HCT116 (cell line): ENCODE data around the gene WNT9A. TPM values are rescaled to one million over a fixed set of nuclear protein-coding genes. Genes with fewer than 3 reads are reported as not detected.

Experiments used
- ATAC-seq: fragments of 200-7000 bp; cut with Tn5 transposase; 2 replicates; pipeline ENCODE4 v1.9.1; 2020; ENCODE audit warnings: mild to moderate bottlenecking, moderate library complexity
- BruUV-seq: library from RNA; stranded (reverse); fragments of 400-500 nt; replicated peaks from 2 replicates; lab custom pipeline; 2021; lab: Mats Ljungman, UMichigan
- CTCF ChIA-PET: fragments of 300-600 bp; sonication (Branson Sonifier 250); formaldehyde crosslinking; loops from one replicate; lab custom pipeline; 2021; ENCODE audit warnings: antibody characterized with exemption; lab: Charles Lee
- POLR2A ChIA-PET: fragments of 300-600, 350-600 bp; sonication (Branson Sonifier 250); formaldehyde crosslinking; loops from one replicate; lab custom pipeline; 2021; ENCODE audit warnings: antibody characterized with exemption; lab: Charles Lee
- RAD21 ChIA-PET, 2 experiments: fragments of 300-600 bp; sonication (Branson Sonifier 250); formaldehyde crosslinking; loops; one replicate each; lab custom pipeline; 2023; ENCODE audit warnings: low total read pairs in 2 of 2; ENCODE audit not compliant: uncharacterized antibody in 2 of 2, unreplicated experiment in 2 of 2, low non-redundant PET in 1 of 2; lab: Charles Lee
- DNase-seq: peaks from one replicate; pipeline ENCODE4 v3.0.0-alpha.2; 2010; ENCODE audit warnings: low read depth, low spot score
- H2AFZ ChIP-seq: fragments of 200-600 bp; shearing (Covaris generic), sonication (generic); 2 replicates; pipeline ENCODE4 v1.6.1; 2017; ENCODE audit warnings: low read depth, mixed run types, mixed read lengths, antibody characterized with exemption, low read length; ENCODE audit not compliant: poor library complexity, severe bottlenecking
- H3K27ac ChIP-seq: 2 replicates; pipeline ENCODE4 v1.5.1; 2012; ENCODE audit warnings: low read depth, low read length
- H3K27me3 ChIP-seq: fragments of 200-600 bp; sonication (generic); 2 replicates; pipeline ENCODE4 v1.6.1; 2016; ENCODE audit warnings: mixed run types, low read length, mixed read lengths; ENCODE audit not compliant: insufficient read depth
- H3K36me3 ChIP-seq, 2 experiments: fragments of 200-500 bp in 1 of 2; fragments of 200-600 bp in 1 of 2; sonication (Bioruptor generic) in 1 of 2; sonication (generic) in 1 of 2; 2 replicates each; pipeline versions ENCODE4 v1.5.1 to v1.6.1; 2014 to 2016; ENCODE audit warnings: low read length in 2 of 2, inconsistent platforms in 1 of 2, mixed read lengths in 1 of 2, mixed run types in 1 of 2; ENCODE audit not compliant: insufficient read depth in 2 of 2, control insufficient read depth in 1 of 2
- H3K4me1 ChIP-seq, 2 experiments: fragments of 200-600 bp in 1 of 2; sonication (generic) in 1 of 2; 2 replicates each; pipeline versions ENCODE4 v1.5.1 to v1.6.1; 2012 to 2017; ENCODE audit warnings: low read length in 2 of 2, inconsistent platforms in 1 of 2, mild to moderate bottlenecking in 1 of 2, mixed read lengths in 1 of 2, mixed run types in 1 of 2, moderate library complexity in 1 of 2; ENCODE audit not compliant: insufficient read depth in 2 of 2, control insufficient read depth in 1 of 2
- H3K4me2 ChIP-seq: fragments of 200-600 bp; sonication (generic); 2 replicates; pipeline ENCODE4 v1.6.1; 2017; ENCODE audit warnings: mixed run types, low read length, mixed read lengths
- H3K4me3 ChIP-seq, 2 experiments: fragments of 200-600 bp in 1 of 2; sonication (generic) in 1 of 2; replicated peaks in 1 of 2; 2 replicates each; pipeline ENCODE4 v1.5.1; 2011 to 2016; ENCODE audit warnings: low read length in 2 of 2, control low read depth in 1 of 2, low read depth in 1 of 2, mild to moderate bottlenecking in 1 of 2, mixed read lengths in 1 of 2, mixed run types in 1 of 2
- H3K79me2 ChIP-seq: fragments of 200-600 bp; sonication (generic); 2 replicates; pipeline ENCODE4 v1.6.1; 2017; ENCODE audit warnings: mild to moderate bottlenecking, mixed run types, low read length, moderate library complexity, mixed read lengths; ENCODE audit not compliant: insufficient read depth
- H3K9ac ChIP-seq: fragments of 200-600 bp; sonication (generic); 2 replicates; pipeline ENCODE4 v1.6.1; 2016; ENCODE audit warnings: low read length, mixed read lengths
- H3K9me2 ChIP-seq: fragments of 200-600 bp; sonication (generic), shearing (Covaris generic); 2 replicates; pipeline ENCODE4 v1.6.1; 2017; ENCODE audit warnings: mixed run types, mild to moderate bottlenecking, moderate library complexity; ENCODE audit not compliant: insufficient read depth
- H3K9me3 ChIP-seq, 2 experiments: fragments of 200-500 bp in 1 of 2; fragments of 200-600 bp in 1 of 2; sonication (Bioruptor generic) in 1 of 2; sonication (generic) in 1 of 2; 2 replicates each; pipeline ENCODE4 v1.6.1; 2014 to 2017; ENCODE audit warnings: low read length in 2 of 2, mixed read lengths in 2 of 2, inconsistent platforms in 1 of 2, low read depth in 1 of 2, mild to moderate bottlenecking in 1 of 2, mixed run types in 1 of 2, moderate library complexity in 1 of 2; ENCODE audit not compliant: control insufficient read depth in 1 of 2, insufficient read depth in 1 of 2
- H4K20me1 ChIP-seq: fragments of 200-600 bp; sonication (generic), shearing (Covaris generic); 2 replicates; pipeline ENCODE4 v1.6.1; 2017; ENCODE audit warnings: mixed run types, mild to moderate bottlenecking, moderate library complexity; ENCODE audit not compliant: insufficient read depth
- CEBPB ChIP-seq: IDR thresholded peaks from 2 replicates; pipeline ENCODE4 v1.6.1; 2012; ENCODE audit warnings: low read depth
- CTCF ChIP-seq, 3 experiments: fragments of 200-600 bp in 1 of 3; sonication (generic) in 1 of 3; IDR thresholded peaks in 2 of 3; conservative IDR thresholded peaks in 1 of 3; 2 replicates each; pipeline ENCODE4 v1.5.1; 2012 to 2017; ENCODE audit warnings: low read depth in 2 of 3, low read length in 2 of 3, antibody characterized with exemption in 1 of 3, borderline replicate concordance in 1 of 3, control low read depth in 1 of 3, mild to moderate bottlenecking in 1 of 3, mixed read lengths in 1 of 3, mixed run types in 1 of 3, moderate library complexity in 1 of 3; ENCODE audit not compliant: insufficient read depth in 1 of 3
- EGR1 ChIP-seq: IDR thresholded peaks from 2 replicates; pipeline ENCODE4 v1.6.1; 2012; ENCODE audit warnings: low read depth
- JUND ChIP-seq: IDR thresholded peaks from 2 replicates; pipeline ENCODE4 v1.6.1; 2012
- POLR2A ChIP-seq: IDR thresholded peaks from 2 replicates; pipeline ENCODE4 v1.7.0; 2011; ENCODE audit warnings: borderline replicate concordance; ENCODE audit not compliant: insufficient read depth, insufficient read length; ENCODE audit errors: extremely low read depth
- POLR2AphosphoS5 ChIP-seq: IDR thresholded peaks from 2 replicates; pipeline ENCODE4 v1.6.1; 2011; ENCODE audit warnings: mild to moderate bottlenecking, low read depth, low read length, moderate library complexity
- REST ChIP-seq: IDR thresholded peaks from 2 replicates; pipeline ENCODE4 v1.6.1; 2012; ENCODE audit warnings: low read depth
- SP1 ChIP-seq: IDR thresholded peaks from 2 replicates; pipeline ENCODE4 v1.6.1; 2012; ENCODE audit warnings: low read depth
- SRF ChIP-seq: IDR thresholded peaks from 2 replicates; pipeline ENCODE4 v1.6.1; 2012; ENCODE audit warnings: low read depth
- ZBTB33 ChIP-seq: IDR thresholded peaks from 2 replicates; pipeline ENCODE4 v1.6.1; 2011; ENCODE audit warnings: mild to moderate bottlenecking, low read length, moderate library complexity; ENCODE audit not compliant: insufficient replicate concordance; ENCODE audit errors: extremely low read depth
- ZNF274 ChIP-seq: fragments of 200-500 bp; sonication (Bioruptor generic); IDR thresholded peaks from 2 replicates; pipeline ENCODE4 v1.6.1; 2014; ENCODE audit warnings: mild to moderate bottlenecking, low read depth, low read length, inconsistent platforms
- intact Hi-C: fragments of 100-400 bp; cut with micrococcal nuclease; formaldehyde crosslinking; loops from 2 replicates; pipeline ENCODE4 v1.10.0; 2022
- total RNA-seq: library from RNA; stranded (reverse); gene quantifications from one replicate; pipeline ENCODE4 v1.2.1, GENCODE V29; 2021; ENCODE audit not compliant: unreplicated experiment

The WNT9A gene
- total RNA-seq, 1 experiment from 2014 or later = 5.6 TPM

GRCh38 chr1:227937031-227937837 lies 10.5 kb downstream of the WNT9A start (continued):
- TF ChIP-seq REST = no peak
- TF ChIP-seq SP1 = no peak
- no peak for TF ChIP-seq POLR2A
- no peak for TF ChIP-seq SRF
- no peak for TF ChIP-seq POLR2AphosphoS5

- Histone ChIP-seq H3K4me3 (0 out of 4 replicates have a peak overlapping the region, but pooled peaks of 1 of the 2 experiments have one; percentile 23), H3K36me3 (no peaks in the 10 kb centered on the region; a peak in 1 of 4 replicates), H3K9me2 (no peaks in the 10 kb centered on the region), H4K20me1 (no peaks in the 10 kb centered on the region), H3K4me2 (peak overlapping the region; percentile 61), H3K9ac (no peak overlapping the region; the same call in 1 of the 2 replicates), H3K27ac (peak overlapping the region; percentile 84), H2AFZ (no peak overlapping the region), H3K4me1 (peaks cover 16 to 51% of the 10 kb centered on the region in 2 experiments), H3K27me3 (no peaks in the 10 kb centered on the region), H3K79me2 (no peaks in the 10 kb centered on the region), H3K9me3 (peaks cover 0 to 9% of the 10 kb centered on the region in 2 experiments; a peak in 1 of 4 replicates)
- CTCF ChIA-PET = no interaction called here
- intact Hi-C loops = no loop called here
- POLR2A ChIA-PET = no interaction called here
- no peak for DNase-seq
- RAD21 ChIA-PET = interaction anchor here in 1 of 2 experiments (0.7 kb wide), 1 partner anchor 39 kb away, joined by 3 read pairs; no protein-coding TSS in a partner anchor
- ATAC-seq = no peak
- BruUV-seq = no TSS peak
- TF ChIP-seq POLR2AphosphoS5 (no peak), SP1 (no peak), JUND (no peak), CTCF (IDR thresholded peaks at IDR 0.05 in 2 of 3, conservative IDR thresholded peaks at IDR 0.05 in 1 of 3; ENCODE audit: borderline replicate concordance in 1 of 3, insufficient read depth in 1 of 3, low read depth in 2 of 3, low read length in 2 of 3) (no peak), EGR1 (no peak), CEBPB (no peak), ZNF274 (no peak), REST (no peak), ZBTB33 (no peak), SRF (no peak)
These were observed 11.9 kb downstream of the WNT9A start for GRCh38 chr1:227935826-227936225.
